ENCODE results near the gene NPTN.

GRCh38 chr15:73530649-73531048, 102.5 kb downstream of the NPTN start:
- TF ChIP-seq L3MBTL2 (conservative IDR thresholded peaks at IDR 0.05) (no peak), TARDBP (IDR thresholded peaks at IDR 0.05) (no peak), FOXM1 (IDR thresholded peaks at IDR 0.05; ENCODE audit: borderline replicate concordance) (no peak), NFRKB (IDR thresholded peaks at IDR 0.05) (no peak), ARNT (IDR thresholded peaks at IDR 0.05) (no peak), FOXK2 (IDR thresholded peaks at IDR 0.05) (no peak)

Data from HEK293T (cell line).